ENCODE measurements around the gene TRDMT1.
"Not testable (repeated sequence)": the region's sequence is repeated elsewhere in the genome, so short reads cannot be mapped to it uniquely, and the experiment has no call there.

The TRDMT1 gene

GRCh38 chr10:17129741-17130140, 71.7 kb downstream of the TRDMT1 start, which contains the start of gene CUBN:
CUBN (minus strand) TSS chr10:17129811; CDS start chr10:17129765, 46 bp downstream.
- no peak for DNase-seq (ENCODE audit: low read depth)

- DNase-seq (ENCODE audit: low read depth), result no peak
Observed at GRCh38 chr10:17128261-17128660, 73.2 kb downstream of the TRDMT1 start.

- DNase-seq (ENCODE audit: low read depth), result no peak
Observed at GRCh38 chr10:17126327-17126726, 75.1 kb downstream of the TRDMT1 start.

GRCh38 chr10:17125206-17125893, 76.1 kb downstream of the TRDMT1 start:
- DNase-seq (ENCODE audit: low read depth), result no peak

GRCh38 chr10:17123961-17124360, 77.5 kb downstream of the TRDMT1 start:
- DNase-seq (ENCODE audit: low read depth), result no peak

- peak; percentile 71 for DNase-seq (ENCODE audit: low read depth)
Observed at GRCh38 chr10:17122726-17123661, 78.5 kb downstream of the TRDMT1 start.

- DNase-seq (ENCODE audit: low read depth), result no peak
Observed at GRCh38 chr10:17122052-17122451, 79.4 kb downstream of the TRDMT1 start.

GRCh38 chr10:17120694-17121093, 80.8 kb downstream of the TRDMT1 start:
- no peak for DNase-seq (ENCODE audit: low read depth)

- no peak for DNase-seq (ENCODE audit: low read depth)
Observed at GRCh38 chr10:17119845-17120244, 81.6 kb downstream of the TRDMT1 start.

GRCh38 chr10:17116193-17116592, 85.3 kb downstream of the TRDMT1 start:
- no peak for DNase-seq (ENCODE audit: low read depth)

GRCh38 chr10:17115683-17116082, 85.8 kb downstream of the TRDMT1 start:
- peak; percentile 70 for DNase-seq (ENCODE audit: low read depth)

- DNase-seq (ENCODE audit: low read depth), result not testable (repeated sequence)
Observed at GRCh38 chr10:17114878-17115444, 86.5 kb downstream of the TRDMT1 start.

- DNase-seq (ENCODE audit: low read depth), result peak; percentile 61
Observed at GRCh38 chr10:17113889-17114540, 87.5 kb downstream of the TRDMT1 start.

GRCh38 chr10:17113346-17113745, 88.1 kb downstream of the TRDMT1 start:
- no peak for DNase-seq (ENCODE audit: low read depth)

- DNase-seq (ENCODE audit: low read depth), result no peak
Observed at GRCh38 chr10:17112566-17112965, 88.9 kb downstream of the TRDMT1 start.

- DNase-seq (ENCODE audit: low read depth), result peak; percentile 84
Observed at GRCh38 chr10:17109475-17110207, 91.8 kb downstream of the TRDMT1 start.

GRCh38 chr10:17109046-17109445, 92.4 kb downstream of the TRDMT1 start:
- DNase-seq (ENCODE audit: low read depth), result no peak

GRCh38 chr10:17106991-17107390, 94.5 kb downstream of the TRDMT1 start:
- no peak for DNase-seq (ENCODE audit: low read depth)

GRCh38 chr10:17101910-17102266, 99.6 kb downstream of the TRDMT1 start:
- DNase-seq (ENCODE audit: low read depth), result no peak

GRCh38 chr10:17101257-17101909, 100.1 kb downstream of the TRDMT1 start:
- no peak for DNase-seq (ENCODE audit: low read depth)

- DNase-seq (ENCODE audit: low read depth), result no peak
Observed at GRCh38 chr10:17100586-17100985, 100.9 kb downstream of the TRDMT1 start.
